ENCODE measurements around the gene SLC51B. TPM values are rescaled to one million over a fixed set of nuclear protein-coding genes. Genes with fewer than 3 reads are reported as not detected.
A peak's percentile ranks its signal among the peaks of the same experiment; 100 is the strongest.

Gene SLC51B
- total RNA-seq, 1 donor: not detected

DNA sequence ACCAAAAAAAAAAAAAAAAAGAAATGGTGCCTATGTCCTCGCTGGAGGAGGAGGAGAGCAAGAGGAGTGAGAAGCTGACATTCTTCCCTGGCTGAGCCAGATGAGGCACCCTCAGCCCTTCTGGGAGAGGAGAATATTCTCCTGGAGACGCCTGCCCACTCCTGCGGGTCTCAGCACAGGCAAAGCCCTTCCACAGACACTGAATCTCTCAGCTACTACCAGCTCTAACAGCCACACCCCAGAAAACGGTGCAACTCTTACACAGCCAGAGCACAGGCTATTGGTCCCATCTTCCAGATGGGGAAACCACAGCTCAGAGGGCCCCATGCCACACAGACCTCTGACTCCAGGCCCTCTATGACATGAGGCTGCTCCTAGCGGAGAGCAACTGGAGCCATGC, 16.9 kb downstream of the SLC51B start:
- H3K4me3 ChIP-seq (ENCODE audit: low read depth, low read length): no peak overlapping the region
- TF ChIP-seq, protein P1, sequence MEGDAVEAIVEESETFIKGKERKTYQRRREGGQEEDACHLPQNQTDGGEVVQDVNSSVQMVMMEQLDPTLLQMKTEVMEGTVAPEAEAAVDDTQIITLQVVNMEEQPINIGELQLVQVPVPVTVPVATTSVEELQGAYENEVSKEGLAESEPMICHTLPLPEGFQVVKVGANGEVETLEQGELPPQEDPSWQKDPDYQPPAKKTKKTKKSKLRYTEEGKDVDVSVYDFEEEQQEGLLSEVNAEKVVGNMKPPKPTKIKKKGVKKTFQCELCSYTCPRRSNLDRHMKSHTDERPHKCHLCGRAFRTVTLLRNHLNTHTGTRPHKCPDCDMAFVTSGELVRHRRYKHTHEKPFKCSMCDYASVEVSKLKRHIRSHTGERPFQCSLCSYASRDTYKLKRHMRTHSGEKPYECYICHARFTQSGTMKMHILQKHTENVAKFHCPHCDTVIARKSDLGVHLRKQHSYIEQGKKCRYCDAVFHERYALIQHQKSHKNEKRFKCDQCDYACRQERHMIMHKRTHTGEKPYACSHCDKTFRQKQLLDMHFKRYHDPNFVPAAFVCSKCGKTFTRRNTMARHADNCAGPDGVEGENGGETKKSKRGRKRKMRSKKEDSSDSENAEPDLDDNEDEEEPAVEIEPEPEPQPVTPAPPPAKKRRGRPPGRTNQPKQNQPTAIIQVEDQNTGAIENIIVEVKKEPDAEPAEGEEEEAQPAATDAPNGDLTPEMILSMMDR (IDR thresholded peaks at IDR 0.05; ENCODE audit: insufficient read depth, low read length): no peak
- no peak for DNase-seq (ENCODE audit: low read depth)

DNA sequence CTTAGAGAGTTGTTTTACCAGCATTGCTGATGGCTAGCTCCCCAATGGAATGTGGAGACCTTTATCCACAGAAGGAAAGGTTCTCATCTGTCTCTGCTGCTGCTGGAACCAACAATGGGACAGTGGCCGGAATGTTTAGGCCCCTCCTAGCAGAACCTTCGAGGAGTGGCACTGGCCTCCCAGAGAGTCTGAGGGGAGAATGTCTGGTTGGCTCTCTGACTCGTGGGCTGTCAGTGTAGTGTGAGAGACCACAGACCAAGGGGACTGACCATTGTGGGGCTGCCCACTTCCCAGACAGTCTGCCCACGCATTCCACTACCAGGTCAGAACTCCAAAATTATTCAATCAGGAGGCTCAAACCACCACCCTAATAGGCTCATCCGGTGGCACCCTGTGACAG, 17.5 kb downstream of the SLC51B start:
- TF ChIP-seq, protein P1 (IDR thresholded peaks at IDR 0.05; ENCODE audit: insufficient read depth, low read length): no peak
- DNase-seq (ENCODE audit: low read depth): no peak
- H3K4me3 ChIP-seq (ENCODE audit: low read depth, low read length): no peak overlapping the region

DNA sequence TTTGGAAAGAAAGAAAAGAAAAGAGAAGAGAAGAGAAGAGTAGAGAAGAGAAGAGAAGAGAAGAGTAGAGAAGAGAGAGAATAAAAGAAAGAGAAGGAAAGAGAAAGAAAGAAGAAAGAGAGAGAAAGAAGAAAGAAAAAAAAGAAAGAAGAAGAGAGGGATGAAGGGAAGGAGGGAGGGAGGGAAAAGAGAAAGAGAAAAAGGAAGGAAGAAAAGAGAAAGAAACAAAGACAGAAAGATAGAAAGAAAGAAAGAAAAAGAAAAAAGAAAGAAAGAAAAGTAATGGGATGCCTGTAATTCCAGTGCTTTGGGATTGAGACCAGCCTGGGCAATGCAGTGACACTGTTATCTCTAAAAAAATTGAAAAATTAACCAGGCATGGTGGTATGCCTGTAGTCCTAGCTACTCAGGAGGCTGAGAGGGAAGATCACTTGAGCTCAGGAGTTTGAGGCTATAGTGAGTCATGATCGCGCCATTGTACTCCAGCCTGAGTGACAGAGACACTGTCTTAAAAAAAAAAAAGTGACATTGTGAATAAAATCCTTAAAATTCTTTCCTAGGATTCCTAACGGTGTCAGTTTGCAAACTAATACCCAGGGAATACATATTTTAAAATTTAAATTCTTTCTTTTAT, 20.9 kb downstream of the SLC51B start:
- TF ChIP-seq, protein P1 (IDR thresholded peaks at IDR 0.05; ENCODE audit: insufficient read depth, low read length): no peak
- H3K4me3 ChIP-seq (ENCODE audit: low read depth, low read length): no peak overlapping the region
- peak; percentile 45 for DNase-seq (ENCODE audit: low read depth)

DNA sequence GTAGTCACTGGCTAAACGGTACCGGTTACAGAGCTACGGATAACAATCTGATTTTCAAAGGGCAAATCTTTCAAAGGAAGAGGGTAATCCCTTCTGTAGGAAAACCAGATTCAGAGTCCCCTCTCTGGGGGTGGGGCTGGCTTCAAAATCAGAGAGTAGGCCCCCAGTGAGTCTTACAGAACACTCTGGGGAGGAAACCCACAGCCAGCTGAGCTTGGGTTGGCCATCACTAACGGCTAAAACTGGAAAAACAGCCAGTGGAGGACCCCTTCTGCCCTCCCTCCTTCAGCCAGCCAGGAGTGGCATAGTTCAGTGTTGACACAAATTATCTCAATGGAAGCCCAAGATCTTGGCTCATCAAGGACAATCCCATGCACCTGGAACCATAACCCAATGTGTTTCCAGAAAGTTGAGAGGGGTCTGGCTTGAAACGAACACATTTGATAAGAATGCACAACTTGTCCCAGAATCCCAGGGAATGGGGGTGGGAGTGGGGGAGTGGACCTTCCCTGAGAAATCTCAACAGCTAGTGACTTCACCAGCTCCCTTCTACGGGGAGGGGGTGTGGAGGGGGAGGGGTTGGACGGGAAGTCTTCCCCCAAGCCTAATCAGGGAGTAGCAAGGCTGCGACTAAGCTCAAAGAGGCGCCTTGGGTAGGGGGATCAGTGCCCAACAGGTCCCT, 21.6 kb downstream of the SLC51B start:
- TF ChIP-seq, protein P1 (IDR thresholded peaks at IDR 0.05; ENCODE audit: insufficient read depth, low read length): no peak
- no peak for DNase-seq (ENCODE audit: low read depth)
- H3K4me3 ChIP-seq (ENCODE audit: low read depth, low read length): no peak overlapping the region

DNA sequence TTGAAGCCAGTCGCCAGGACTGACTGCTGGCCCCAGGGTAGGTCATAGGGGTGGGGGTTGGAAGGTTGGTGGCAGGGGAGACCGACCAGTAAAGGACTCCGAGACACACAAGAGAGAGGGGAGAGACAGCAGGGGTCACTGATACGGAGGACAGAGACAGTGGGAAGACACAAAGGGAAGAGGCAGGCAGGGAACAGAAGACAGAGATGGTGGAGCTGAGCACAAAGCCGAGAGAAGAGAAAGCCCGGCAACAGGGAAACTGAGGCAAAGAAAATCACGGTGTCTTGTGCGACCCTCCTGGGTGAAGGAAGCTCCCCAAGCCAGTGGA, 22.1 kb downstream of the SLC51B start:
- no peak for DNase-seq (ENCODE audit: low read depth)
- H3K4me3 ChIP-seq (ENCODE audit: low read depth, low read length): no peak overlapping the region
- TF ChIP-seq, protein P1 (IDR thresholded peaks at IDR 0.05; ENCODE audit: insufficient read depth, low read length): no peak

DNA sequence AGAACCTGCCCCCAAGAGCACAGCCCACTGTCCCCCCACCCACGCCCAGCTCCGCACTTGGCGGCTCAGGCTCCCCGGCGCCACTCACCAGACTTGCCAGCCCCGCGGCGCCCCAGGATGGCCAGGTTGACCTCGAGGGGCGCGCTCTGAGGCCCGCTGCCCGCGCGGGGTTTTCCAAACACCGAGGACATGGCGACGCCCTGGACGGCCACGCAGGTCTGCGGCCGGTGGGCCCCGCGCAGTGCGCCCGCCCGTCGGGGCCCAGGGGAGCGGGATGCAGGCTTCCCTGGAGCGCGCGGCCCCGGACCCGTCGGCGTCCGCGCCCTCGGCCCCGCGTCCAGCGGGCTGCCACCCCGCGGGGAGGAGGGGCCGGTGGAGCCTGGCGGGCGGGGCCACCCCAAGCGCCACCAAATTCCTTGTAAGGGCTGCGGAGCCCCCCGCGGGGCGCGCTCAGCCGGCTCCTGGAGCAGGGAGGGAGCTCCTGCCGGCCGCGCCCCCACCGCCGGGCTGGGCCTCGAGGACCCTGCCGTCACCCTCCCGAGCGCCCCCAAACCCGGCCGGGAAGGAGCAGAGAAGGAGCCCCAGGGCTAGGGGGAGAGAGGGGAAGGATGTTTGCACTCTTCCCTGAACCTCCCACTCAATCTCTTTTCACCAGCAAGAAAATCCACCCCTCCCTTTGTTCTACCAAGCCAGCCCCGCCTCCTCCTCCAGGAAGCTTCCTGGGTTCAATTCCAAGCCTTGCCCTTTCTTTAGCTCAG, 22.6 kb downstream of the SLC51B start, which contains the start of gene RASL12:
Gene RASL12, minus strand, starts transcription at position 347 of the 758 bp plus-strand sequence. Its CDS starts 156 bp downstream, at position 191.
- TF ChIP-seq, protein P1 (IDR thresholded peaks at IDR 0.05; ENCODE audit: insufficient read depth, low read length): no peak
- H3K4me3 ChIP-seq (ENCODE audit: low read depth, low read length): no peak within 1 kb of the TSS
- DNase-seq (ENCODE audit: low read depth): no peak
